Measurements from ENCODE around the gene NPAS3.

- TF ChIP-seq CTCF (IDR thresholded peaks at IDR 0.05; ENCODE audit: extremely low read depth in 1 of 2, insufficient read depth in 1 of 2, low read depth in 1 of 2, low read length in 2 of 2) (no peak), POLR2AphosphoS5 (IDR thresholded peaks at IDR 0.05; ENCODE audit: insufficient read depth, low read depth, low read length) (no peak), EZH2 (IDR thresholded peaks at IDR 0.05; ENCODE audit: borderline replicate concordance, low read depth, low read length, severe bottlenecking) (no peak), POLR2A (IDR thresholded peaks at IDR 0.05; ENCODE audit: low read depth, low read length) (no peak), JUN (IDR thresholded peaks at IDR 0.05; ENCODE audit: borderline replicate concordance, insufficient read depth, insufficient read length, low read depth) (no peak), MAX (IDR thresholded peaks at IDR 0.05; ENCODE audit: insufficient read depth, insufficient read length) (no peak), FOS (IDR thresholded peaks at IDR 0.05; ENCODE audit: borderline replicate concordance, insufficient read depth, low read length) (no peak)
Measured at GRCh38 chr14:33315217-33315616, 376.5 kb downstream of the NPAS3 start.

All from endothelial cell of umbilical vein (primary cell).